ENCODE results near the gene CAMTA1. TPM values are rescaled to one million over a fixed set of nuclear protein-coding genes. Genes with fewer than 3 reads are reported as not detected.
A peak's percentile ranks its signal among the peaks of the same experiment; 100 is the strongest.
"Not testable (repeated sequence)": the region's sequence is repeated elsewhere in the genome, so short reads cannot be mapped to it uniquely, and the experiment has no call there.

CAMTA1 gene
- total and polyA plus RNA-seq, 4 donors = 48.1 to 140 (median 52.3) TPM

DNA sequence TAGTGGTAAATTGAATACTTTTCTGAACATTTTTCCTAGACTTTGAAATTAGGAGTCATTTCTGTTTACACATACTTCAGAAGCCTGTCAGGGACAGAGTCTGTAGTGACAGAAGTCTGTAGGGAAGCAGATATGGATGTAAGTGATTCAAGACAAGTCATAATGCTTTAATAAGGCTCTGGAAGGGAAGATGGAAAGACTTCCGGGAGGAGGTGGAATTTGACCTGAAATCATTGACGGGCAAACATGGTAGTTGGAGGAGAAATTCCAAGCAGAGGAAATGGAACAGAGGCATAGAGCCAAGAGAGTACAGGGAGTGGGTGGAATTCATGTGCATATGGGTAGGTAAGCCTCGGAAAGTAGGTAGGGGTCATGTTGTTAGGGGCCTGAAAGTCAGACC, 22.5 kb downstream of the CAMTA1 start:
- TF ChIP-seq, protein P1, sequence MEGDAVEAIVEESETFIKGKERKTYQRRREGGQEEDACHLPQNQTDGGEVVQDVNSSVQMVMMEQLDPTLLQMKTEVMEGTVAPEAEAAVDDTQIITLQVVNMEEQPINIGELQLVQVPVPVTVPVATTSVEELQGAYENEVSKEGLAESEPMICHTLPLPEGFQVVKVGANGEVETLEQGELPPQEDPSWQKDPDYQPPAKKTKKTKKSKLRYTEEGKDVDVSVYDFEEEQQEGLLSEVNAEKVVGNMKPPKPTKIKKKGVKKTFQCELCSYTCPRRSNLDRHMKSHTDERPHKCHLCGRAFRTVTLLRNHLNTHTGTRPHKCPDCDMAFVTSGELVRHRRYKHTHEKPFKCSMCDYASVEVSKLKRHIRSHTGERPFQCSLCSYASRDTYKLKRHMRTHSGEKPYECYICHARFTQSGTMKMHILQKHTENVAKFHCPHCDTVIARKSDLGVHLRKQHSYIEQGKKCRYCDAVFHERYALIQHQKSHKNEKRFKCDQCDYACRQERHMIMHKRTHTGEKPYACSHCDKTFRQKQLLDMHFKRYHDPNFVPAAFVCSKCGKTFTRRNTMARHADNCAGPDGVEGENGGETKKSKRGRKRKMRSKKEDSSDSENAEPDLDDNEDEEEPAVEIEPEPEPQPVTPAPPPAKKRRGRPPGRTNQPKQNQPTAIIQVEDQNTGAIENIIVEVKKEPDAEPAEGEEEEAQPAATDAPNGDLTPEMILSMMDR (IDR thresholded peaks at IDR 0.05; ENCODE audit: control extremely low read depth, extremely low read depth) = no peak
- ATAC-seq (ENCODE audit: insufficient read depth, low FRiP score) = no peak
- no peaks in the 10 kb centered on the region for H3K9me3 ChIP-seq (ENCODE audit: control insufficient read depth in 4 of 4, insufficient read depth in 3 of 4, low read length in 3 of 4)
- no peak overlapping the region for H3K9ac ChIP-seq (ENCODE audit: insufficient read depth in 1 of 2, low read length in 2 of 2)
- no peak overlapping the region for H3K27ac ChIP-seq (ENCODE audit: low read depth in 1 of 2, low read length in 1 of 2)
- WGBS, 2 donors = 77 to 84% methylated on average over 3 of the region's 3 CpGs
- peaks cover 0 to 2% (median 0%) of the 10 kb centered on the region in 4 donors for H3K36me3 ChIP-seq (ENCODE audit: control insufficient read depth in 4 of 4, insufficient read depth in 4 of 4, low read length in 4 of 4)
- no peak for DNase-seq
- no peak overlapping the region for H3K4me3 ChIP-seq
- H3K4me1 ChIP-seq (ENCODE audit: control insufficient read depth in 5 of 5, insufficient read depth in 5 of 5, low read length in 5 of 5) = peaks cover 0 to 31% (median 0%) of the 10 kb centered on the region in 5 donors
- no peaks in the 10 kb centered on the region for H3K27me3 ChIP-seq (ENCODE audit: control insufficient read depth in 3 of 3, insufficient read depth in 3 of 3, low read length in 2 of 3)

DNA sequence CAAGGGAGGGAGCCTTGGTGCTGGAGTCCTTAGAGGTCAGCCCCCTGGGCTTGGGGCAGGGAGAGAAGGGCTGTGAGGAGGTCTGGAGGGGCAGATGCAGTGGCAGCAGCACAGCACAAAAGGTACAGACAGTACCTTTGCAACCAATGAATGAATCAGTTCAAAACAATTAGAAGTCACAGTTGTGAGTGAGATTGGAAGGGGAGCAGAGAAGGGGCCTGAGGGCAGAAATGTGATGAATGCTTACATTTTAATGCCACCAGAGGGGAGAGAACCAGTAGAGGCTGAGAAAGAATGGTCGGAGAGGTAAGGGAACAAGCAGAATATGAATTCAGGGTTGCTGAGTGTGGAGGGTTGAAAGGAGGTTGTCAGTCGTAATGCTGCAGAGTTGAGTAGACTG, 24.2 kb downstream of the CAMTA1 start:
- TF ChIP-seq, protein P1 (IDR thresholded peaks at IDR 0.05; ENCODE audit: control extremely low read depth, extremely low read depth) = no peak
- Histone ChIP-seq H3K36me3 (ENCODE audit: control insufficient read depth in 4 of 4, insufficient read depth in 4 of 4, low read length in 4 of 4) (peaks cover 0 to 2% (median 0%) of the 10 kb centered on the region in 4 donors), H3K9ac (ENCODE audit: insufficient read depth in 1 of 2, low read length in 2 of 2) (no peak overlapping the region), H3K27ac (ENCODE audit: low read depth in 1 of 2, low read length in 1 of 2) (no peak overlapping the region), H3K4me1 (ENCODE audit: control insufficient read depth in 5 of 5, insufficient read depth in 5 of 5, low read length in 5 of 5) (peaks cover 0 to 26% (median 0%) of the 10 kb centered on the region in 5 donors), H3K27me3 (ENCODE audit: control insufficient read depth in 3 of 3, insufficient read depth in 3 of 3, low read length in 2 of 3) (no peaks in the 10 kb centered on the region), H3K4me3 (no peak overlapping the region), H3K9me3 (ENCODE audit: control insufficient read depth in 4 of 4, insufficient read depth in 3 of 4, low read length in 3 of 4) (no peaks in the 10 kb centered on the region)
- ATAC-seq (ENCODE audit: insufficient read depth, low FRiP score) (no peak), DNase-seq (no peak)
- WGBS, 2 donors = 98 to 100% methylated on average over 2 of the region's 2 CpGs

DNA sequence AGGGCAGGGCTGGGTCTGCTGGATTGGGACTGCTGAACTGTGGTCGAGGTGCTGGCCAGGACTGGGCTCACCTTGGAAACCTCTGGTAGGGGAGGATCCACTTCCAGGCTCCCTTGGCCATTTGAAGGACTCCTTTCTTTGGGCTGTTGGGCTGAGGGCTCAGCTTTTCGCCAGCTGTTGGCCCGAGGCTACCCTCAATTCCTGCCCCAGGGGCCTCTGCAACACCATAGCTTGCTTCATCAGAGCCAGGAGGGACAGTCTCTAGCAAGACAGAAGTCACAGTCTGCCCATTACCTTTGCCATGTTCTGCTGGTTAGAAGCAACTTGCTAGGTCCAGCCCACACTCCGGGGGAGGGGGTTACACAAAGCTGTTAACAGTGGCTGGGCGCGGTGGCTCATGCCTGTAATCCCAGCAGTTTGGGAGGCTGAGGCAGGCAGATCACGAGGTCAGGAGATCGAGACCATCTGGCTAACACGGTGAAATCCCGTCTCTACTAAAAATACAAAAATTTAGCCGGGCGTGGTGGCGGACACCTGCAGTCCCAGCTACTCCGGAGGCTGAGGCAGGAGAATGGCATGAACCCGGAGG, 25.0 kb downstream of the CAMTA1 start:
- not testable (repeated sequence) for H3K27ac ChIP-seq (ENCODE audit: low read depth in 1 of 2, low read length in 1 of 2); H3K4me3 ChIP-seq; H3K9me3 ChIP-seq (ENCODE audit: control insufficient read depth in 4 of 4, insufficient read depth in 3 of 4, low read length in 3 of 4); H3K36me3 ChIP-seq (ENCODE audit: control insufficient read depth in 4 of 4, insufficient read depth in 4 of 4, low read length in 4 of 4); DNase-seq; H3K27me3 ChIP-seq (ENCODE audit: control insufficient read depth in 3 of 3, insufficient read depth in 3 of 3, low read length in 2 of 3); H3K9ac ChIP-seq (ENCODE audit: insufficient read depth in 1 of 2, low read length in 2 of 2); ATAC-seq (ENCODE audit: insufficient read depth, low FRiP score)
- H3K4me1 ChIP-seq (ENCODE audit: control insufficient read depth in 5 of 5, insufficient read depth in 5 of 5, low read length in 5 of 5) = peaks cover 0 to 23% (median 0%) of the 10 kb centered on the region in 5 donors
- WGBS, 2 donors = 96 to 97% methylated on average over 15 of the region's 15 CpGs

DNA sequence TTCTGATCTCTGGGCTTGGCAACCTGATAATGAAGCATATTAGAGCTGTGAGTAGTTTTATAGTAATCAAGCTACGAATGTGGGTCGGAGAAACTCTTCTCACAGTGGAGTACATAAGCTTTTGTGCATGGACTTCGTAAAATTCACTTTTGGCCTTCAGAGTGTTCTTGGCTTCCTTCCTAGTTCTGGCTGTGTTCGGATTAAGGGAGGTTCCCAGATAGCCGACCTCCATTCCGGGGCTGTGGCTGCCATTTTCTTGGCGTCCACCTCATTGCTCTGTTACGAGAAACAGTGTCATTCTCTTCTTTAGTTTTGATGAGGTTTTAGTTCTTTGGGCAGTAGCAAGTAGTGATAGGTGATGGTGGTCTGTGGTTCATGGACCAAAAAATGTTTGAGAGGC, 26.3 kb downstream of the CAMTA1 start:
- Histone ChIP-seq H3K4me3 (no peak overlapping the region), H3K27me3 (ENCODE audit: control insufficient read depth in 3 of 3, insufficient read depth in 3 of 3, low read length in 2 of 3) (no peaks in the 10 kb centered on the region), H3K27ac (ENCODE audit: low read depth in 1 of 2, low read length in 1 of 2) (no peak overlapping the region), H3K9ac (ENCODE audit: insufficient read depth in 1 of 2, low read length in 2 of 2) (no peak overlapping the region), H3K4me1 (ENCODE audit: control insufficient read depth in 5 of 5, insufficient read depth in 5 of 5, low read length in 5 of 5) (peaks cover 0 to 21% (median 0%) of the 10 kb centered on the region in 5 donors), H3K36me3 (ENCODE audit: control insufficient read depth in 4 of 4, insufficient read depth in 4 of 4, low read length in 4 of 4) (peaks cover 0 to 2% (median 0%) of the 10 kb centered on the region in 4 donors), H3K9me3 (ENCODE audit: control insufficient read depth in 4 of 4, insufficient read depth in 3 of 4, low read length in 3 of 4) (no peaks in the 10 kb centered on the region)
- WGBS, 2 donors = 80 to 89% methylated on average over 8 of the region's 8 CpGs
- ATAC-seq (ENCODE audit: insufficient read depth, low FRiP score) (no peak), DNase-seq (peak in 1 of 3 donors; percentile 27)
- TF ChIP-seq, protein P1 (IDR thresholded peaks at IDR 0.05; ENCODE audit: control extremely low read depth, extremely low read depth) = no peak

Data from lung (tissue), 12 donors.